H1 (cell line): Measurements from ENCODE around the gene KLHDC7B. TPM values are rescaled to one million over a fixed set of nuclear protein-coding genes. Genes with fewer than 3 reads are reported as not detected.
A peak's percentile ranks its signal among the peaks of the same experiment; 100 is the strongest.

ENCODE experiments used
- BRCA1 ChIP-seq: IDR thresholded peaks from 2 replicates; pipeline ENCODE4 v1.6.1; 2012; ENCODE audit warnings: low read depth, low read length, improper control_type of control experiment
- CHD2 ChIP-seq: IDR thresholded peaks from 2 replicates; pipeline ENCODE4 v1.6.1; 2012; ENCODE audit warnings: low read length, improper control_type of control experiment
- CHD7 ChIP-seq: fragments of 300-600 bp; sonication (generic); IDR thresholded peaks from 2 replicates; pipeline ENCODE4 v1.7.1; 2012; ENCODE audit warnings: low read length, moderate library complexity, mild to moderate bottlenecking, inconsistent platforms; ENCODE audit not compliant: insufficient replicate concordance
- KDM4A ChIP-seq: IDR thresholded peaks from one replicate; pipeline ENCODE4 v1.7.1; 2012; ENCODE audit warnings: low read depth, mild to moderate bottlenecking, moderate library complexity, low read length, inconsistent platforms; ENCODE audit not compliant: severe bottlenecking
- KDM5A ChIP-seq: fragments of 200-600 bp; IDR thresholded peaks from 2 replicates; pipeline ENCODE4 v1.7.1; 2012; ENCODE audit warnings: mild to moderate bottlenecking, low read length, inconsistent platforms, mixed read lengths
- POLR2A ChIP-seq, 2 experiments: IDR thresholded peaks; 1 replicate in 1 of 2; 2 replicates in 1 of 2; pipeline ENCODE4 v1.6.1; 2011; ENCODE audit warnings: low read depth in 2 of 2, low read length in 2 of 2, mild to moderate bottlenecking in 2 of 2; ENCODE audit errors: control extremely low read depth in 1 of 2
- SP1 ChIP-seq: IDR thresholded peaks from 2 replicates; pipeline ENCODE4 v1.6.1; 2011; ENCODE audit warnings: low read depth, low read length
- TAF7 ChIP-seq: optimal IDR thresholded peaks from 2 replicates; pipeline ENCODE3; 2011; ENCODE audit warnings: low read depth, mild to moderate bottlenecking, inconsistent platforms, low read length, moderate library complexity, borderline replicate concordance
- polyA plus RNA-seq, 7 experiments: library from polyadenylated mRNA; depleted of rRNA in 3 of 7; stranded (reverse) in 5 of 7; unstranded in 2 of 7; fragments of >200 nt in 5 of 7; fragments of 200-250 nt in 2 of 7; gene quantifications; 1 replicate in 5 of 7; 2 replicates in 1 of 7; 4 replicates in 1 of 7; pipeline versions ENCODE4 v1.2.1 to v1.2.3, GENCODE V29; 2011 to 2013; ENCODE audit warnings: missing spikeins in 2 of 7, mixed read lengths in 2 of 7
- total RNA-seq: library from RNA; stranded (reverse); fragmentation: NEBNext Ultra II Directional; extraction: Animal tissue kit (Norgen Biotek cat#: 25700); gene quantifications from 2 replicates; pipeline ENCODE4 v1.2.1, GENCODE V29; 2021
- TF ChIP-seq, protein P1 (sequence below): IDR thresholded peaks from 2 replicates; pipeline ENCODE4 v1.6.1; 2012; ENCODE audit warnings: inconsistent platforms

The KLHDC7B gene
- total and polyA plus RNA-seq, 2 of the 8 experiments (the other 6 are each of a cell fraction or from before 2014, with no cell fraction given): not detected

- TF ChIP-seq CHD7: no peak
- TF ChIP-seq POLR2A (IDR thresholded peaks at IDR 0.05; ENCODE audit: control extremely low read depth in 1 of 2, low read depth in 2 of 2, low read length in 2 of 2): peak in 1 of 2 experiments; percentile 96; a peak in 2 of 3 replicates
- TF ChIP-seq KDM4A: peak; percentile 42
- TF ChIP-seq CHD2: no peak
- TF ChIP-seq, protein P1, sequence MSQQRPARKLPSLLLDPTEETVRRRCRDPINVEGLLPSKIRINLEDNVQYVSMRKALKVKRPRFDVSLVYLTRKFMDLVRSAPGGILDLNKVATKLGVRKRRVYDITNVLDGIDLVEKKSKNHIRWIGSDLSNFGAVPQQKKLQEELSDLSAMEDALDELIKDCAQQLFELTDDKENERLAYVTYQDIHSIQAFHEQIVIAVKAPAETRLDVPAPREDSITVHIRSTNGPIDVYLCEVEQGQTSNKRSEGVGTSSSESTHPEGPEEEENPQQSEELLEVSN: peak; percentile 57; the same call in 1 of the 2 replicates
- TF ChIP-seq BRCA1: peak; percentile 13; the same call in 1 of the 2 replicates
- TF ChIP-seq SP1: peak; percentile 68; the same call in 1 of the 2 replicates
- TF ChIP-seq TAF7: peak; percentile 96
- peak; percentile 99 for TF ChIP-seq KDM5A
Measured at GRCh38 chr22:50507991-50508884, 37.5 kb upstream of the KLHDC7B start, which contains the start of gene NCAPH2 (continued).
